Measurements from ENCODE around the gene FAU. TPM values are rescaled to one million over a fixed set of nuclear protein-coding genes. Genes with fewer than 3 reads are reported as not detected.

Gene FAU
- total and polyA plus RNA-seq, 2 of the 13 experiments (the other 11 are each of a cell fraction or from before 2014, with no cell fraction given), result 374 to 869 TPM

DNA sequence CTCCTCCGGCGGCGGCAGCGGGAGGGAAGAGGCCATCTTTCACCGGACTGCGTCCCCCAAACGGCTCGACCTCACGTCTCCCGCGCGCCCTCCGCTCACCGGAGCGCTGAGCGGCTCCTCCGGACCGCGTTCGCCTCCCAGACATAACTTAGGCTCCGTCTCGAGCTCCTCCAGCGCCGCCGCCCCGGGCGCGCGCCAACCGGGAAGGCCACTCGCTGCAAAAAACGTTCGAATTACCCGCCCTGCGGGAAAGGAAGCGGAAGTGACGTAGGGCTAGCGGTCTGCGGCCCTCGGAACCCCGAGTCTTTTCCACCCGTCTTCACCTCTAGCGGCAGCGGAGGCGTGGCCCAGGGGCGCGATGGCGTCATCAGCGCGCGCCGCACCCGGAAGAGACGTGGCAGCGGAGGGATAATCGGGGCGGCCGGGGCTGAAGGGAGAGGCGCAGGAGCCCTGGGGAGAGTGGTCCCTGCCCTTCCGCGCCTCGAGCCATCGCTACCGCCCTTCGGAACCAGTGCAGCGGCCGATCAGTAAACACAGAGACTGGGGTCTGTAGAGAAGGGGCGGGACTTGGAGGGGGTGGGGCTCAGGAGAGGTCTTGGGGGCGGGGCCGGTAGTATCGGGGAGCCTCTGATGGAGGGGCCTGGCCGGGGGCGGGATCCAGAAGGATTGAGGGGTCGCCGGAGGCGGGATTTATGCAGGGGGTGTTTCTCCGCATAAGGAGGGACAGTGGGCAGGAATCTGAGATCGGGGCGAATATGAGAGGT lies 37.9 kb downstream of the FAU start, which contains the start of the genes CDCA5 and ZFPL1 (continued):
- TF ChIP-seq FOXK2 (IDR thresholded peaks at IDR 0.05), result 0 out of 2 replicates have a peak, but pooled peaks have one; percentile 22
- TF ChIP-seq ZNF136 (CRISPR knock-in tag; IDR thresholded peaks at IDR 0.05; ENCODE audit: low read depth), result no peak
- TF ChIP-seq DPF2 (CRISPR knock-in tag; IDR thresholded peaks at IDR 0.05; ENCODE audit: borderline replicate concordance, low read depth), result no peak
- TF ChIP-seq, protein P1, sequence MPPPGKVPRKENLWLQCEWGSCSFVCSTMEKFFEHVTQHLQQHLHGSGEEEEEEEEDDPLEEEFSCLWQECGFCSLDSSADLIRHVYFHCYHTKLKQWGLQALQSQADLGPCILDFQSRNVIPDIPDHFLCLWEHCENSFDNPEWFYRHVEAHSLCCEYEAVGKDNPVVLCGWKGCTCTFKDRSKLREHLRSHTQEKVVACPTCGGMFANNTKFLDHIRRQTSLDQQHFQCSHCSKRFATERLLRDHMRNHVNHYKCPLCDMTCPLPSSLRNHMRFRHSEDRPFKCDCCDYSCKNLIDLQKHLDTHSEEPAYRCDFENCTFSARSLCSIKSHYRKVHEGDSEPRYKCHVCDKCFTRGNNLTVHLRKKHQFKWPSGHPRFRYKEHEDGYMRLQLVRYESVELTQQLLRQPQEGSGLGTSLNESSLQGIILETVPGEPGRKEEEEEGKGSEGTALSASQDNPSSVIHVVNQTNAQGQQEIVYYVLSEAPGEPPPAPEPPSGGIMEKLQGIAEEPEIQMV (CRISPR knock-in tag; IDR thresholded peaks at IDR 0.05; ENCODE audit: low read depth), result no peak; the same call in 1 of the 2 replicates
- TF ChIP-seq ZNF773 (CRISPR knock-in tag; IDR thresholded peaks at IDR 0.05; ENCODE audit: borderline replicate concordance), result no peak
- TF ChIP-seq, protein P2, sequence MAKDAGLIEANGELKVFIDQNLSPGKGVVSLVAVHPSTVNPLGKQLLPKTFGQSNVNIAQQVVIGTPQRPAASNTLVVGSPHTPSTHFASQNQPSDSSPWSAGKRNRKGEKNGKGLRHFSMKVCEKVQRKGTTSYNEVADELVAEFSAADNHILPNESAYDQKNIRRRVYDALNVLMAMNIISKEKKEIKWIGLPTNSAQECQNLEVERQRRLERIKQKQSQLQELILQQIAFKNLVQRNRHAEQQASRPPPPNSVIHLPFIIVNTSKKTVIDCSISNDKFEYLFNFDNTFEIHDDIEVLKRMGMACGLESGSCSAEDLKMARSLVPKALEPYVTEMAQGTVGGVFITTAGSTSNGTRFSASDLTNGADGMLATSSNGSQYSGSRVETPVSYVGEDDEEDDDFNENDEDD (CRISPR knock-in tag; IDR thresholded peaks at IDR 0.05; ENCODE audit: borderline replicate concordance), result peak; percentile 100
- peak; percentile 98 for TF ChIP-seq DMAP1 (CRISPR knock-in tag; IDR thresholded peaks at IDR 0.05)
- peak; percentile 20; the same call in 1 of the 2 replicates for TF ChIP-seq AHR (CRISPR knock-in tag; IDR thresholded peaks at IDR 0.05)
- no peak for TF ChIP-seq NR3C1 (CRISPR knock-in tag; IDR thresholded peaks at IDR 0.05)
- no peak for TF ChIP-seq ZSCAN12 (CRISPR knock-in tag; IDR thresholded peaks at IDR 0.05)
- no peak for TF ChIP-seq ZNF20 (CRISPR knock-in tag; IDR thresholded peaks at IDR 0.05)
- TF ChIP-seq HDAC1 (CRISPR knock-in tag; IDR thresholded peaks at IDR 0.05), result peak; percentile 100
- peak; percentile 63 to 71 for TF ChIP-seq POLR2A (IDR thresholded peaks at IDR 0.05; ENCODE audit: insufficient read depth in 1 of 2, low read depth in 2 of 2, low read length in 2 of 2)
- TF ChIP-seq, protein P3, sequence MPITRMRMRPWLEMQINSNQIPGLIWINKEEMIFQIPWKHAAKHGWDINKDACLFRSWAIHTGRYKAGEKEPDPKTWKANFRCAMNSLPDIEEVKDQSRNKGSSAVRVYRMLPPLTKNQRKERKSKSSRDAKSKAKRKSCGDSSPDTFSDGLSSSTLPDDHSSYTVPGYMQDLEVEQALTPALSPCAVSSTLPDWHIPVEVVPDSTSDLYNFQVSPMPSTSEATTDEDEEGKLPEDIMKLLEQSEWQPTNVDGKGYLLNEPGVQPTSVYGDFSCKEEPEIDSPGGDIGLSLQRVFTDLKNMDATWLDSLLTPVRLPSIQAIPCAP (CRISPR knock-in tag; IDR thresholded peaks at IDR 0.05; ENCODE audit: low read depth), result no peak
- TF ChIP-seq EEA1 (CRISPR knock-in tag; IDR thresholded peaks at IDR 0.05; ENCODE audit: borderline replicate concordance), result no peak
- peak; percentile 91 for TF ChIP-seq ZNF543 (CRISPR knock-in tag; IDR thresholded peaks at IDR 0.05)
- peak; percentile 76; the same call in 1 of the 2 replicates for TF ChIP-seq KLF12 (CRISPR knock-in tag; IDR thresholded peaks at IDR 0.05; ENCODE audit: borderline replicate concordance)
- TF ChIP-seq ZNF782 (CRISPR knock-in tag; IDR thresholded peaks at IDR 0.05; ENCODE audit: borderline replicate concordance), result no peak
- TF ChIP-seq, protein P4, sequence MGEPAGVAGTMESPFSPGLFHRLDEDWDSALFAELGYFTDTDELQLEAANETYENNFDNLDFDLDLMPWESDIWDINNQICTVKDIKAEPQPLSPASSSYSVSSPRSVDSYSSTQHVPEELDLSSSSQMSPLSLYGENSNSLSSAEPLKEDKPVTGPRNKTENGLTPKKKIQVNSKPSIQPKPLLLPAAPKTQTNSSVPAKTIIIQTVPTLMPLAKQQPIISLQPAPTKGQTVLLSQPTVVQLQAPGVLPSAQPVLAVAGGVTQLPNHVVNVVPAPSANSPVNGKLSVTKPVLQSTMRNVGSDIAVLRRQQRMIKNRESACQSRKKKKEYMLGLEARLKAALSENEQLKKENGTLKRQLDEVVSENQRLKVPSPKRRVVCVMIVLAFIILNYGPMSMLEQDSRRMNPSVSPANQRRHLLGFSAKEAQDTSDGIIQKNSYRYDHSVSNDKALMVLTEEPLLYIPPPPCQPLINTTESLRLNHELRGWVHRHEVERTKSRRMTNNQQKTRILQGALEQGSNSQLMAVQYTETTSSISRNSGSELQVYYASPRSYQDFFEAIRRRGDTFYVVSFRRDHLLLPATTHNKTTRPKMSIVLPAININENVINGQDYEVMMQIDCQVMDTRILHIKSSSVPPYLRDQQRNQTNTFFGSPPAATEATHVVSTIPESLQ (CRISPR knock-in tag; conservative IDR thresholded peaks at IDR 0.05), result peak; percentile 36; the same call in 1 of the 2 replicates
- TF ChIP-seq KDM6A (CRISPR knock-in tag; IDR thresholded peaks at IDR 0.05; ENCODE audit: low read depth), result no peak
- TF ChIP-seq, protein P5, sequence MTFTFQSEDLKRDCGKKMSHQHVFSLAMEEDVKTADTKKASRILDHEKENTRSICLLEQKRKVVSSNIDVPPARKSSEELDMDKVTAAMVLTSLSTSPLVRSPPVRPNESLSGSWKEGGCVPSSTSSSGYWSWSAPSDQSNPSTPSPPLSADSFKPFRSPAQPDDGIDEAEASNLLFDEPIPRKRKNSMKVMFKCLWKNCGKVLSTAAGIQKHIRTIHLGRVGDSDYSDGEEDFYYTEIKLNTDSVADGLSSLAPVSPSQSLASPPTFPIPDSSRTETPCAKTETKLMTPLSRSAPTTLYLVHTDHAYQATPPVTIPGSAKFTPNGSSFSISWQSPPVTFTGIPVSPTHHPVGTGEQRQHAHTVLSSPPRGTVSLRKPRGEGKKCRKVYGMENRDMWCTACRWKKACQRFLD (CRISPR knock-in tag; IDR thresholded peaks at IDR 0.05; ENCODE audit: borderline replicate concordance), result 0 out of 2 replicates have a peak, but pooled peaks have one; percentile 52
- TF ChIP-seq ZC3H4 (CRISPR knock-in tag; IDR thresholded peaks at IDR 0.05; ENCODE audit: borderline replicate concordance), result no peak
- no peak; the same call in 1 of the 2 replicates for TF ChIP-seq ZNF383 (CRISPR knock-in tag; IDR thresholded peaks at IDR 0.05; ENCODE audit: borderline replicate concordance)
- peak; percentile 58 for TF ChIP-seq PHF21A (CRISPR knock-in tag; IDR thresholded peaks at IDR 0.05)
- TF ChIP-seq ZNF572 (CRISPR knock-in tag; IDR thresholded peaks at IDR 0.05), result no peak

Data from HepG2 (cell line).